GM12892 (cell line): ENCODE data around the gene HTR4.

Experiments
- POLR2A ChIP-seq: IDR thresholded peaks from 2 replicates; pipeline ENCODE4 v1.6.1; 2011; ENCODE audit warnings: low read depth, low read length, control low read depth
- POLR2AphosphoS5 ChIP-seq: IDR thresholded peaks from 2 replicates; pipeline ENCODE4 v1.6.1; 2011; ENCODE audit warnings: low read depth, low read length, control low read depth
- TAF1 ChIP-seq: IDR thresholded peaks from 2 replicates; pipeline ENCODE4 v1.6.1; 2011; ENCODE audit warnings: low read depth, mild to moderate bottlenecking, control low read depth, low read length, borderline replicate concordance

DNA sequence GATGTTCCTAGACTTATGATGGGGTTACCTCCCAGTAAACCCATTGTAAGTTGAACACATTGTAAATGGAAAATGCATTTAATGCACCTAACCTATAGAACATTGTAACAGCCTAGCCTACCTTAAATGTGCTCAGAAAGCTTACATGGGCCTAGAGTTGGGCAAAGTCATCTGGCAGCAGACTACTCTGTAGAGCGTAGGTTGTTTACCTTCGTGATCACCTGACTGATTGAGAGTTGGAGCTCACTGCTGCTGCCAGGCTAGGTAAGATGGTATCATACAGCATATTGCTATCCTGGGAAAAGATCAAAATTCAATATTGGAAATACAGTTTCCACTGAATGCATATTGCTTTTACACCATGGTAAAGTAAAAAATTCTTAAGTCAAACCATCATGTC is 95.4 kb downstream of the HTR4 start:
- TF ChIP-seq POLR2A (no peak), POLR2AphosphoS5 (no peak), TAF1 (no peak)
